LNCaP clone FGC (cell line): Measurements from ENCODE around the gene ILF3.
A peak's percentile ranks its signal among the peaks of the same experiment; 100 is the strongest.

Source experiments
- DNase-seq: peaks from one replicate; pipeline ENCODE4 v3.0.0-alpha.2; 2011; ENCODE audit warnings: low read depth
- H3K4me3 ChIP-seq: 2 replicates; pipeline ENCODE4 v1.5.1; 2011; ENCODE audit warnings: mild to moderate bottlenecking, low read depth, low read length, control low read depth
- TF ChIP-seq, protein P1 (sequence below): IDR thresholded peaks from 2 replicates; pipeline ENCODE4 v1.5.1; 2012; ENCODE audit warnings: mild to moderate bottlenecking; ENCODE audit not compliant: control insufficient read depth, insufficient read depth; ENCODE audit errors: extremely low read depth

The ILF3 gene

DNA sequence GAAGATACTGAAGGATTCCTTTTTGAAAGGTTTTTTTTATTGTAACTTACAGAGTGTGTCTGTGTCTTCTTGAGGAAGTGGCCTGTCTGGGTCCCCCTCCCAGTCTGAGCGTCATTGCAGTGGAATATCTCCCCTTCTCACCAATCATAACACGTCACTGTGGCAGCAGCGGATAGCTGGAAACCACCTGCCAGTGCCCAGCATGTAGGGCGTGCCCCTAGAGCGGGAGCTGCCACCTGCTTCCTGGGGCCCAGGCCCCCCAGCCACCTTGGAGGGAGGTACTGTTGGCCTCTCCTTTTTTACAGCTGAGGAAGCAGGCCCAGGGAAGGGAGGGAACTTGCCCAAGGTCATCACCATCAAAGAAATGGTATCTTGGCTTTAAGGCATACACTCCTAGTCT is 59.2 kb downstream of the ILF3 start:
- no peak for DNase-seq
- TF ChIP-seq, protein P1, sequence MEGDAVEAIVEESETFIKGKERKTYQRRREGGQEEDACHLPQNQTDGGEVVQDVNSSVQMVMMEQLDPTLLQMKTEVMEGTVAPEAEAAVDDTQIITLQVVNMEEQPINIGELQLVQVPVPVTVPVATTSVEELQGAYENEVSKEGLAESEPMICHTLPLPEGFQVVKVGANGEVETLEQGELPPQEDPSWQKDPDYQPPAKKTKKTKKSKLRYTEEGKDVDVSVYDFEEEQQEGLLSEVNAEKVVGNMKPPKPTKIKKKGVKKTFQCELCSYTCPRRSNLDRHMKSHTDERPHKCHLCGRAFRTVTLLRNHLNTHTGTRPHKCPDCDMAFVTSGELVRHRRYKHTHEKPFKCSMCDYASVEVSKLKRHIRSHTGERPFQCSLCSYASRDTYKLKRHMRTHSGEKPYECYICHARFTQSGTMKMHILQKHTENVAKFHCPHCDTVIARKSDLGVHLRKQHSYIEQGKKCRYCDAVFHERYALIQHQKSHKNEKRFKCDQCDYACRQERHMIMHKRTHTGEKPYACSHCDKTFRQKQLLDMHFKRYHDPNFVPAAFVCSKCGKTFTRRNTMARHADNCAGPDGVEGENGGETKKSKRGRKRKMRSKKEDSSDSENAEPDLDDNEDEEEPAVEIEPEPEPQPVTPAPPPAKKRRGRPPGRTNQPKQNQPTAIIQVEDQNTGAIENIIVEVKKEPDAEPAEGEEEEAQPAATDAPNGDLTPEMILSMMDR: no peak
- no peak overlapping the region for H3K4me3 ChIP-seq

DNA sequence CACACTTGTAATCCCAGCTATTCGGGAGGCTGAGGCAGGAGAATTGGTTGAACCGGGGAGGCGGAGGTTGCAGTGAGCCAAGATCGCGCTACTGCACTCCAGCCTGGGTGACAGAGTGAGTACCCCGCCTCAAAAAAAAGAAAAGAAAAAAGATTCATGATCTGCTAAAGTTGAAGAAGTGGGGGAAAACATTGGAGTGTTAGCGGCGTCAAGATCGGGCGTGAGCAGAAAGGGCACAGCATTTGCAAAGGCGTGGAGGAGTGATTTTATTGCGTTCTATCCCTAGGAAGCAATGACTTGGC is 62.9 kb downstream of the ILF3 start:
- TF ChIP-seq, protein P1: no peak
- H3K4me3 ChIP-seq: no peak overlapping the region
- DNase-seq: no peak

DNA sequence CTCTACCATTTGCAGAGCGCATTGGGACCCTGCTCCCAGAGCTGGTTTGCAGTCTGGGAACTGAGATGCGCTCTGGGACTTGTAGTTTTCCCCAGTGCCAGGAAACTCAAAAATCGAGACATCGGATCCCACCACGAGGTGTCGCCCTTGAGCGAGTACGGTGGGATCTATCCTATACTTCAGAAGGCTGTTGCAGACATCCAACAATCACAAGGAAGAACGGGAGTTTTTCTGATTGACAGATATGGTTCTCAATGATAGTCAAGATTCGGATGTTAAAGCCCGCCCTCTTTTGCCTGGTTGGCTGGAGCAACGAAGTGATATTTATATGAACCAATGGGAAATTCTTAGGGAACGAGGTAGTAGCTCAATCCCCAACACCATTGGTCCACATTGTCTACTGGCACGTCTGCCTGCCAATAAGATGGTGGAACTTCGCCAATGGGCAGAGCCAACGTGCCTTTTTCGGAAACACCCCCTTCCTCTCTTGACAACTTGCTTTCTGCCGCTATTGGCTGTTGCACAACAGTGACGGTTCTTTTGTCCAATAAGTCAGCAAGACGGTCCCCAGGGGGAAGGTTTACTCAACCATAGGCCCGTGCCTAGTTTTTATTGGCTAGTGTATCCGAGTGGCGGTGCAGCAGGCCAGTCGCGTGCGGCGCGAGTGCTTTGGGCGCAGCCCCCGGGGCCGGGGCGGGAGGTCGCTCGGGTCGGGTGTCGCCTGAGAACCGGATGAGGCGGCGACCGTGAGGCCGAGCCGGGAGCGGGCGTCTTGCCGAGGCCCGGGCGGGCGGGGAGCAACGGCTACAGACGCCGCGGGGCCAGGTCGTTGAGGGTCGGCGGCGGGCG is 63.4 kb downstream of the ILF3 start, which contains the start of gene DNM2:
TSS of gene DNM2 (plus strand) at position 724 of the 849 bp plus-strand sequence. CDS start 164 bp downstream, outside the sequence.
- TF ChIP-seq, protein P1: peak; percentile 87
- DNase-seq: peak; percentile 100
- H3K4me3 ChIP-seq: peak within 1 kb of the TSS; percentile 87

DNA sequence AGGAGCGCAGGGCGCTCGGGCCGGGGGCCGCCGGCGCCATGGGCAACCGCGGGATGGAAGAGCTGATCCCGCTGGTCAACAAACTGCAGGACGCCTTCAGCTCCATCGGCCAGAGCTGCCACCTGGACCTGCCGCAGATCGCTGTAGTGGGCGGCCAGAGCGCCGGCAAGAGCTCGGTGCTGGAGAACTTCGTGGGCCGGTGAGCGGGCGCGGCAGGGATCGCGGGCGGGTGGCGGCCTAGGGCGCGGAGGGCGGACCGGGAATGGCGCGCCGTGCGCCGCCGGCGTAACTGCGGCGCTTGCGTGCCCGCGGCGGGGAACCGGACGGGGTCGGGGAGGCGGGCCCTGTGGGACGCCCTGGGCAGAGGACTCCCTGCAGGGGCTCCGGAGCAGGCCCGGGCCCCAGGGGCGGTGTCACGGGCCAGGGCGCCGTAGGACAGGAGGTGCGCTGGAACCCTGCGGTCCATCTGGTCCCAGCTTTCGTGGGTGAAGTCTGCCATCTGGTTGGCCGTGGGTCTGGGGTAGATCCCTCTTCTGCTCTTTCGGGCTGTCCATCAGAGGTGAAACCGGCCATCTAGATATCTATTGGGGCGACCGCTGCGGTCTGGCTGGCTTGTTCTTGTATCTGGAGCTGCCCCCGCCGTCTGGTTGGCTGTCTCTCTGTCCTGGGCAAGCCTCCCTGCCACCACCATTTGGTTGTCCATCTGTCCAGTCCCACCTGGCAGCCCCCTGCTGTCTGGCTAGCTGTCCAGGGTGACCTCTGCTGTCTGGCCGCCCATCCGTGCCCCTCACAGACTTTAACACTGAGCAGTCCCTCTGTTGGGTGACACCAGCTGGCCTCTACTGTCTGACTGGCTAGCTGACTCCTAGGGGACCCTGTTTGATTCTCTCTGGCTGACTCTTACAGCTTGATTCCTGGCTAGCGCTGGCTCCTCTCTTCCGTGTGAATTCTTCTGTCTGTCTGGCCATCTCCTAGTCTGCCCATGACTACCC is 64.4 kb downstream of the ILF3 start:
- DNase-seq: no peak
- peak overlapping the region; percentile 87 for H3K4me3 ChIP-seq
- TF ChIP-seq, protein P1: no peak

DNA sequence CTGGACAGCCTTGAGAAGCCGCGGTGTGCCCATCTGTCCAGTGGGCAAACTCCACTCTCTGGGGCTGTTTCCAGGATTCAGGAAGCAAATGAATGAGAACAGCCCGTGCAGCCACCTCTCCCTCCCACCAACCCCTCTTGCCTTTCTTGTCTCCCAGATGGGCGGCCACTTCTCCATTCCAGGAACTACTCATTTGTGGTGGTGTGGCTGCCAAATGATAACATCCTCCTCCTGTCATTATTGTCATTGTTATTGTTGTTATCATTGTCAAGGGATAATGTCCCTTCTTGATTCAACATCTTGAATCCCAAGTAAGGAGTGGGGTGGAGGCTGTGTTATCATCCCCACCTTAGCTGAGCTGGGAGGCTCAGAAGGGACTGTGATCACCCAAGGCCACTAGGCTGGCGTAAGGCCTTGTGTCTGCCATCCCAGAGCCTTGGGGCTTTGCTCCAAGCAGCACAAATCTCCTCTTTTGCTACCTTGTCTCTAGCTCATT is 65.4 kb downstream of the ILF3 start:
- peak overlapping the region; percentile 87 for H3K4me3 ChIP-seq
- no peak for DNase-seq
- TF ChIP-seq, protein P1: no peak

DNA sequence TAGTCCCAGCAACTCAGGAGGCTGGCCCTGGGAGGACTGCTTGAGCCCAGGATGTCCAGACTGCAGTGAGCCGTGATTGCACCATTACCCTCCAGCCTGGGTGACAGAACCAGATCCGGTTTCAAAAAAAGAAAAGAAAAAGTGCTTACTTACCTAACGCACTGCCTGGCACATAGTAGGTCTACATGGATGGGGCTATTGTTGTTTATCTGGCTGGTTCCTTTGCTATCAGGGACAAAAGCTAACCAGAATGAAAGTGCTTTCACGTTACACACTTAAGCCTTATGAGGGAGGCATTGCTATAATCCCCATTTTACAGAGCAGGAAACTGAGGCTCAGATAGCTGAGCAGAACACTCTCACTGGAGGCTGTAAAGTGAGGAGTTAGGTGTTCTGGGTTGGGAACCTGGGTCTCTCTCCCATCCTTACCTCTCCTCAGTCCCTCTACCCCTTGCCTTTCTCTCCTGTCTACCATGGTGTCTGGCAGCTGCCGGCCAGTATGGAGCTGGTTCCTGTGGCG is 66.5 kb downstream of the ILF3 start:
- TF ChIP-seq, protein P1: no peak
- no peak for DNase-seq
- H3K4me3 ChIP-seq: no peak overlapping the region
